ENCODE results near the gene CEP164.

CEP164 gene

DNA sequence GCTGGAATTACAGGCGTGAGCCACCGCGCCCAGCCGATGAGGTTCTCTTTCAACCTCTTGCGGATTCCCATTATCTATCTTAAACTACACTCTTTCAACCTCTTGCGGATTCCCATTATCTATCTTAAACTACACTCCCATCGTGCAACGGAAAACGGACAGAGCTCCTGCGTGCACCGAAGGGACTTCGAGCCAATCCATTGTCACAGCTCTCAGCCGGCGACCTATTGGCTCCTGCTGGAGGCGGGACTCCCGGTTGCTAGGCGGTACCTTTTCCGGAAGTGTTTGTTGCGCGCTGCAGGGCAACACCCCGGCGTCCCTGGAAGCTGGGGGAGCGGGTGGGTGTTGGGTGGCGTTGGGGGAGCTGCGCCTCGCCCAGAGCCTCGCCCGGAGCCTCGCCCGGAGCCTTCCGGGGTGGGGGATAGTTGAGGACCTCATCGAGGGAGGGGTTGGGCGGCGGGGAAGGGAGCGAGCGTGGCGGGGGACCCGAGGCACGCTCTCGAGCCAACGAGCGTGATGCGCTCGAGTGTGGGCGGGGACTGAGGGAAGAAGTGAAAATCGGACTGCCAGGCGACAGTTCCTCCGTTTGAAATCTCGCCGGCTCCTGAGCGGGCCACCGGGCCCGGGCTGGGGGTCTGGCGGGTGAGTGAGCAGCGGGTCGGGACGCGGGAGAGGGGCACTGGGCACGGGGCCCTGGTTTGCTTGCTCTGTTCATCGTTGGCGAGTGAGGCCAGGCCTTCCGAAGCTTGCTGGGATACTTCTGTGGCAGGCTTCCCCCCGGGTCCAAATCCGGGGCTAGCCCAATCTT, at the start of gene CEP164:
CEP164 (plus strand) TSS at position 288 of the 808 bp plus-strand sequence. CDS start 10,733 bp downstream, outside the sequence.
- DNase-seq: peak; percentile 94

DNA sequence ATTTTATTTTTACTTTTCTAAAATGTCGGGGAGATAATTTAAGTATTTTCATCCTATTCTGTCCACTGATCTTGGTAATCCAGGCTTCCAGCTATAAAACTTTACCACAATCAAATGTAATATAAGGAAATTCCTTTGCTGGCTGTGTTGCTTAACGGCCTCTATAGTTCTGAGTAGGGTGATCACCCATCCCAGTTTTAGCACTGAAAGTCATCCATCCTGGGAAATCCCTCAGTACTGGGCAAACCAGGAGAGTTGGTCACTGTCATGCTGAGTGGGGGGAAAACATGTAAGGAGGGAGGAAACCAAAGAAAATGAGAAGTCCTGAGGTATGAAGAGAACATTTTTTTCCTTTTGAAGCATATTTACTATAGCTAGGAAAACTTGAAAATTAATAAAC, 49.3 kb upstream of the CEP164 start:
- DNase-seq: no peak

DNA sequence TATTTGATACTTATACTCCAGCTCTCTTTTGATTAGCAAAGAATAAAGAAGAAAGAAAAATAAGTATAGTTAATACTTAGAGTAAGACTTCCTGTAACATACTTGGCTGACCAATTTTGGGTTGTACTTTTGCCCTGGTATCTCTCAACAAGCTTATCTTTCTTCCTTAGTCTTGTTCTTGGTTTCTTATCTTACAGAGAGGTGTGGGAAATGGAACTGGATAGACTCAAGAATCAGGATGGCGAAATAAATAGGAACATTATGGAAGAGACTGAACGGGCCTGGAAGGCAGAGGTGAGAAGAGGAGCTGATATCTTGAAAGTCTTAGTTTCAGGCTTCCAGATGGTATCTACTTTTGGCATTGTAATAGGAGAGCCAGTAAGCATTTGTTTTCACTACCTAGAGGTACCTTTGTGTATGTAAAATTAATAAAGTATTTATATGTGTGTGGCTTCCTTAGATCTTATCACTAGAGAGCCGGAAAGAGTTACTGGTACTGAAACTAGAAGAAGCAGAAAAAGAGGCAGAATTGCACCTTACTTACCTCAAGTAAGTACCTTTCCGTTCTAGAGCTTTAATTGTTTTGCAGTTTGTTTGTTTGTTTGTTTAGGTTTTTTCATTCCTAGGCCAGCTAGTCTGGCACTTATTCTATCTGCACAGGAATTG, 47.8 kb upstream of the CEP164 start:
- no peak for DNase-seq

DNA sequence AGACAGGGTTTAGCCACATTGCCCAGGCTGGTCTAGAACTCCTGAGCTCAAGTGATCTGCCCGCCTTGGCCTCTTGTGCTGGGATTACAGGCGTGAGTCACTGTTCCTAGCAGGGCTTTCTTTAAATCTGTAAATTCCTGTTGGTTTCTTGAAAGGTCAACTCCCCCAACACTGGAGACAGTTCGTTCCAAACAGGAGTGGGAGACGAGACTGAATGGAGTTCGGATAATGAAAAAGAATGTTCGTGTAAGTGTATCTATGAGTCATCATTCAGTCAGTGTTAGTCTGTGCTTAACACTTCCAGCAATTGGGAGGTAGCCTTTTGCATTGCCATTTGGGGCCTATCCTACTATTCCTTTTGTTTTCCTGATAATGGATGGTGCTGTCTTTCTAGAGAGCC, 46.5 kb upstream of the CEP164 start:
- DNase-seq: no peak

DNA sequence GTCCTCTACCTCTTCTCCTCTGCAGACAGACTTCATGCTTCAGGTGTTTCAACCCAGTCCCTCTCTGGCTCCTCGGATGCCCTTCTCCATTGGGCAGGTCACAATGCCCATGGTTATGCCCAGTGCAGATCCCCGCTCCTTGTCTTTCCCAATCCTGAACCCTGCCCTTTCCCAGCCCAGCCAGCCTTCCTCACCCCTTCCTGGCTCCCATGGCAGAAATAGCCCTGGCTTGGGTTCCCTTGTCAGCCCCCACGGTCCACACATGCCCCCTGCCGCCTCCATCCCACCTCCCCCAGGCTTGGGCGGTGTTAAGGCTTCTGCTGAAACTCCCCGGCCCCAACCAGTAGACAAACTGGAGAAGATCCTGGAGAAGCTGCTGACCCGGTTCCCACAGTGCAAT, 45.8 kb upstream of the CEP164 start:
- DNase-seq: no peak

DNA sequence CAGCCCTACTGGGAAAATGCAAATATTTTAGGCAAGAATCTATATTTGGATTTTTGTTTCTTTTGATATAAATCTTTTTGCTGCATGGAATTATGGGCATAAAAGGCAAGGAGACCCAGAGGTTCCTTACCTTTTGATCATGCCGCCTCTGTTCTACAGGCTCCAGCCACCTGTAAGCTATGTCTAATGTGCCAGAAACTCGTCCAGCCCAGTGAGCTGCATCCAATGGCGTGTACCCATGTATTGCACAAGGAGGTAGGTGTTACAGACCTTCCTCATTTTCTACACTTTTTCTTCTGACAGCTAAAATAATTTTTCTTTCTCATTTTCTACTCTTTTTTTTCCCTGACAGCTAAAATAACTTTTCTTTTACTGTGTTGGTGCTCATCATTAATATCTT, 44.7 kb upstream of the CEP164 start:
- no peak for DNase-seq

DNA sequence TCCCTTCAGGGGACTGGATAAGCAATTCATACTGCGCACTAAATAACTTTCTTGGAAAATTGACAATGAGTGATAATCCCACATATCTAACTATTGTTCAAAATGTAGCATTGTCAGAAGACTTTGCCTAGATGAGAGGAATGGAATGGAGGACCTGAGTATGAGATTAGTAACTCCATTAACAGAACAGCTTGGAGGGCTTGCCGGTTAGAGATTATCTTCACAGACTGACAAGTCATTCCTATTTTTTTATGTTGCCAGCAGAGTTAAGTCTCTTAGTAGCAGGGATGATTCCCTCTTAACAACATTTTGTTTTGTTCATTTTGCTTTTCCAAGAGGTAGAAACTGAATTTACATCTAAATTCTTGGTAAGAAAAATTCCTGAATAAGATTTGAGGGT, 43.6 kb upstream of the CEP164 start:
- DNase-seq: no peak

DNA sequence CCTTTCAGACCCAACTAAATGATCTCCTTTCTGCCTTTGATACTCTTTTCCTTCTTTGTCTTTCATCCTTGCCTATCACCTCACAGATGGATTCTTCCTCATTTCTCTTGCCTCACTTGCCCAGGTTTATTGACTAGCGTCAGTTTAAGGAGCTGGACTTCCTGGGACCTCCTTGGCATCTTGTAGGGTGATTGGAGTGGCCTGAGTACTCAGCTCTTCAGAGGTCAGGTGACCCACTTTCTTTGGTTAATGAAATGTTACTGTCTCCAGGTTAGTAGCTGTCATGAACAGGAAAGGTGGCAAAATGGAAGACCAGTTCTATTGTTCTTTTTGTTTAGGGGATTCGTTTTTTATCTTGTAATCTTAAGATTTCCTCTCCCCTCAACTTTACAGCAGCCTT, 41.1 kb upstream of the CEP164 start:
- no peak for DNase-seq

DNA sequence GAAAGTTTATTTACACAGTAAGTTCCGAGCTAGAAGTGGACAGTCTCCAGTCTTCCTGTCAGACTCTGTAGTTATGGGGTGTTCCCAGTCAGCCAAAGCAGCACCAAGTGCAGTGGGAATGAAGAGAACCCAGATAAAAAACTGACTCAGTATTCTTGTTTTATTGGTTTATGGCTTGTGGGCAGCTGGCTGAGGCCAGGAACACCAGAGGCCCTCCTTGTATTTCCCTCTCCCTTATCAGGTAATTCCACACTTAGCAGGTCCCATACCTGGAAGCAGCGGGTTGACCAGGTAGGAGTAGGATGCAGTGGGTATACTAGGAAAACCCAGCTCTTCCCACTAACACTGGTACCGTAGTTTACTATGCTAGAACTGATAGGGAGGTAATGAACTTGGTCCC, 40.0 kb upstream of the CEP164 start:
- DNase-seq: no peak

DNA sequence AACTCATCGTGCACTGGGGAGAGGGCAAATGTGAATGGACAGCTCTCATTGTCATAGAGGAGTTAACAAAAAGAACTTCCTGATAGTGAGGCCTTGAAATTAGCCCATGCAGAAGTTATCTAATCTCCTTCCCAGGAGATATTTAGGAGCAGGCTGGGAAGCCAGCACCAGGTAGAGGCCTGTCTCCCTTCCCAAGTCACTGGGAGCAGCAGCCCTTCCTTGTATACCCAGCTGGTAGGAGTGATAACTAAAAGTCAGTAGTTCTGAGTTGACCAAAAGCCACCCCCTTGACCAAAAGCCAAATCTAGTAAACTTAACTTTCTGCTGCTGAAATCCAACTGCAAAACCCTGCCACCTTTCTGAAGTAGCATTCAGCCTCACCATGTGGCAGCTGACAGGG, 37.9 kb upstream of the CEP164 start:
- DNase-seq: no peak

DNA sequence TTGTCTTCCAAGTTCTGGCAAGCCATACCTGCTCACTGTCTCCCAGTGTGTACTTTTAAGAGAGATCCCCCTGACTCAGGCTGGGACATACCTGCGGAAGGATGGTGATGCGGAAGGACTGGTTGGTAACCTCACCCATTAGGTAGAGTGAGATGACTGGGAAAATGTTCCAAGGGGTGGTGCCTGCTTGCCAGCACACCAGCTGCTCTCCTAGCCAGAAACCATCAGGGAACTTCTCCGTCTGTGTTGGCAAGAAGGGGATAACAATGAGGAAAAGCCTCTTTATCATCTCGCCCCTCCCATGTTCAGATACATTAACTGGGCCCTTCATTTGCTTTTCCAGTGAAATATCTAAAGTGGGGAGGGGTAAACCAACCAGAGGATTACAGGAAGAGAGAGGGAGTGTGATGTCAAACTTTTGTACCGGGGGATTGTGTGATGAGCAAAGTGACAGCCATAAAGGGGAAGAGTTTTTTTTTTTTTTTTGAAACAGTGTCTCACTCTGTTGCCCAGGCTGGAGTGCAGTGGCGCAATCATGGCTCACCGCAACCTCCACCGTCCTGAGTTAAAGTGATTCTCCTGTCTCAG, 36.8 kb upstream of the CEP164 start, which contains the start of gene BACE1-AS:
BACE1-AS (plus strand) TSS at position 538 of the 588 bp plus-strand sequence.
- no peak for DNase-seq

DNA sequence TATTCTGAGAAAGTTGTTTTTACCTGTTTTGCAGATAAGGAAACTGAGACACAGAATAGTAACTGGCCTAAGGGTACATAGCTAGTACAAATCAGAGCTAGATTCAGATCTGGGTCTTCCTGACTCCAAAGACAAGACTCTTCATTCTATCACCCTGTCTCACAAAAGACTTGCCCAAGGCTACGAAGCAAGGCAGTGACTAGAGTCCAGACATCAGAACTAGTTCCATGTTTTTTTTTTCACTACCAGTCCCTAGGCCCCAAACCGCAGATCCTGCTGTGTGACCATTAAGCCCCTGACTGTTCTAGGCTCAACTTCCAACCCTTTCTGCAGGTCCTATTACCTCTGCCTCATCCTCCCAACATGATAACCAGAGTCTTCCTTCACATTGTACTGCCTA, 35.0 kb upstream of the CEP164 start:
- DNase-seq: no peak

DNA sequence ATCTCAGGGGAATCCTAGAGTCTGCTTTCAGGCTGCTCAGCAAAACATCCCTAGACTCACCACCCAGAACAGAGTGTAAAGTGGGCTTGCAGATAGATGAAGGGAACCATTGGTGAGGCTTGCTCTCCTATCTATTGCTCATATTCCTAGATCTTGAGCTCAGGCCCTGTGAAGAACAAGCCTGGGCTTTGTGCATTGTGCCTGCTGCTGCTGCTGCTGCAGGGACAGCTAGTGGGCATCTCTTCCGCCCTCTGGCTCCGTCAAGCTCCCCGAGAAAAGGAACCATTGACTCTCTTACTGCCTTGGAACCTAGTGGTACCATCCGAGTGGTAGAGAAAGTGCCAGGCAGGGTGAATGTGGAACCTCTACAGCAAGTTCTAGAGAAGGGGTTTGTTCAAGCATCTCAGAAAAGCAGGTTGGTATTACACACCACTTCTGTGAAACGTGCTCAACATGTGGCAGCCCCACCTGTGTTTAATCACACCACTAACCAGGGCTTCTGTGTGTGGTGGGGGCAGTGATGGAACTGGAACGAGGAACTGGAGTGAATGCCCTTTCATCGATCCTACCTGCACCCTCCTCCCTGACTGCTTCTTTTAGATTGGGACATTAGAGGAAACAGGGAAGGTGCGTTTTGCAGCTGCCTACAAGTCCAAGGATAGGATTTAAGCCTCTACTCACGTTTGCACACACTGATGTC, 32.1 kb upstream of the CEP164 start:
- no peak for DNase-seq

DNA sequence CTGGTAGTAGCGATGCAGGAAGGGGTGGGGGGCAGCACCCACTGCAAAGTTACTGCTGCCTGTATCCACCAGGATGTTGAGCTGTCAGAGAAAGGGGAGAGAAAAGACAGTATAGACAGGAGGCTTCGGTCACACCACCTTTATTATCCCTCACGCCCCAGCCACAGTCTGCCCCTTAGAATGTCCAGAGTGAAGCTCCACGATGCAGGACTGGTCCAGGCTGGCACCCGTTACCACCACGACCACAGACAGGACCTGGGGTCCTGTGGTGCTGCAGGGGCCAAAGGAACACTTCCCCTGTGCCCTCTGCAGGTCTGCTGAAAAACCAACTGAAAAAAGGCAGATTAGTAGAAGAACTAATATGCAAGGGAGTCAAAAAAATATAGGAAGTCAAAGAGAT, 30.8 kb upstream of the CEP164 start:
- DNase-seq: no peak

DNA sequence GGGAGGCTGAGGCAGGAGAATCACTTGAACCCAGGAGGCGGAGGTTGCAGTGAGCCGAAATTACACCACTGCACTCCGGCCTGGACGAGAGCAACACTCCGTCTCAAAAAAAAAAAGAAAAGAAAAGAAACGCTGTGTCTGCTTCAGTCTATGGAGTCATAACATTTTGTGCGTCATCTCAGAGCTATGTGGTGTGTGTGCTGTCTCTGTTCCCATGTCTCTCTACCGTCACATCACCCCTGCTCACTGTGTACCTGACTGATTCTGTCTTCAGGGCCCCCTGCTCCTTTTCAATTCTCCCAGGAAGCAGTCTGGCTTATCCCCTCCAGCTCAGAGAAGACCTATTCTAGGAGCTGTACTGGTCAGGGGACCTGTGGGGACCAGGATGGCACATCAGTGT, 29.5 kb upstream of the CEP164 start:
- DNase-seq: no peak

DNA sequence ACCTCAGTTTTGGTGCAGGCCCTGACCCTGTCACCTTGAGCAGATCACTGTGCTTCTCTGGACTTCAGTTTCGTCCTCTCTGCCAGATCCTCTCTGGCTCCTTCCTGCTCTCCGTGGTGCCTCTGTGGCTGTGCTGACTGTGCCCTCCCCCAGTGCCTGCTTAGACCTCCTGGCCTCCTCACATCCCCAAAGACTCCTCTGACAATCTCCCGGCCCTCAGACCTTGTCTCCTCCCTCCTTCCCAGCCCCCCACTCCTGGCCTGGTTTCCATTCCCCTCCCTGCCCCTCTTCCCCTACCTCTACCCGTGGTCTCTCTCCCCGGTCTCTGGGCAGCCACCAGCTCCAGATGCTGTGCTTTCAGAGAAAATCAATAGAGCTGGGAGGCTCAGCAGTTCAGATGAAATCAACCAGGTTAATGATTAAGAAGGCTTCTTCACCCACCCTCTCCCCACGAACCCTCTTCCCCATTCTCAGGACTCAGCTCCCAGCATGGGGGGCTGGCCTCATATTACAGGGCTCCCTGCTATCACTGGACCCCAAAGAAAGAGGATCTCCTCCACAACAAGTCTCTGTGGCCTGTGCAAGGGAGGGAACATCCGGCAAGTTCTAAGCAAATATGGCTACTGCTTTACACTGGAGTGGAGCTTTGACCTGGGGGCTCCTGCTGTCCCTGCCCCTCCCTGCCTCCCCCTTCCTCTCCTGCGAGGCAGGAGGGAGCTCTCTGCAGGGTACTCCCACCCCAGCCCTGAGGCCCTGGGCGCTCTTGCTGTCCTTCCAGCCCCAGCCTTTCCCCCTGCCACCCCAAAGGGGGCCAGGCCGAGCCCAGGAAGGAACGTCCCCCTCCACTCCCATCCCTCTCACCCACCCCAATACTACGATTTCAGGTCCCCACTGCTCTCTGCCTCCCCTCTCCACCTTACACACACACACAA, 28.0 kb upstream of the CEP164 start:
- no peak for DNase-seq

DNA sequence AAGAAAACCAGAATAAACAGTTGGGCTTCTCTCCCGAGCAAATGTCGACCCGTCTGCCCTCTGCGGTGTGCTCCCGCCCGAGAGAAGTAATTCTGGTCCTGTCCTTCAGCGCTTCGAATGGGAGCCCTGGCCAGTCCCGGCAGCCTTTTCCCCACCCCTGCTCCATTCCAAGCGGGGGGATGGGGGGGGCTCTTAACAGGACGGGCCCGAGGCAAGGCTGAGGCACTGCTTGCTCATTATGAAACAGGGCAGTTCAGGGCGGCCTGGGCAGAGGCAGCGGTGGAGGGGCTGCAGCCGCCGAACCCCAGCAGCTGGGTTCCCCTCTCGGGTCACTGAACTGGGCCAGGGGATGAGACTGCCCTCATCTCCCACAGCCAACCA, 27.4 kb upstream of the CEP164 start:
- no peak for DNase-seq

DNA sequence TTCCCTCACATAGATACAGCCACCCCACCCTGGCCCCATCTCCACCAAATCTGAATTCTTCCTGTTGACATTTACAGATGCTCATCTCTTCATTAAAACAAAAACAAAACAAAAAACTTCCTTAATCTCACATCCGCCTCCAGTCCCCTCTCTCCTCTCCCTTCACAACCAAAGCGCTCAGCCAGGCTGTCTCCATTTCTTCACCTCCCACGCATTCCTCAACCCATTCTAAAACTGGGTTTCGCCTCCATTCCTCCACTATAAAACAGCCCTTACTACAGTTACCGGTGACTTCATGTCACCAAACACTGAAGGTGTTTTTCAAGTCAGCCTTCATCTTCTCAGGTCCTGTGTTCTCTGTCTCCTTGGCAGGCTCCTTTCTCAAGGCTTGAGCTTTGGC, 26.9 kb upstream of the CEP164 start:
- DNase-seq: no peak

DNA sequence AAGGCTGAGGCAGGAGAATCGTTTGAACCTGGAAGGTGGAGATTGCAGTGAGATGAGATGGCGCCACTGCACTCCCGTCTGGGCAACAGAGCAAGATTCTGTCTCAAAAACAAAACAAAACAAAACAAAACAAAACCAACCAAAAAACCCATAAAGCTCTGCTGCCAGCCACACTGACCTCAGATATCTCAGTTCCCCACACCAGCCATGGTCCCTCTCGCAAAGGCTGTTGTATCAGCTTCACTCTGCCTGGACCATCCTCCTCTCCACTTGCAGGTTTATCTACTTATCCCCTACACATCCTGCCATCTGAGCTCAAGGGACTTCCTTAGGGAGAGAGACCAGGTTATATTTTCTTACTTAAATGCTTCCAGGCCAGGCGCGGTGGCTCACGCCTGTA, 25.4 kb upstream of the CEP164 start:
- DNase-seq: no peak

DNA sequence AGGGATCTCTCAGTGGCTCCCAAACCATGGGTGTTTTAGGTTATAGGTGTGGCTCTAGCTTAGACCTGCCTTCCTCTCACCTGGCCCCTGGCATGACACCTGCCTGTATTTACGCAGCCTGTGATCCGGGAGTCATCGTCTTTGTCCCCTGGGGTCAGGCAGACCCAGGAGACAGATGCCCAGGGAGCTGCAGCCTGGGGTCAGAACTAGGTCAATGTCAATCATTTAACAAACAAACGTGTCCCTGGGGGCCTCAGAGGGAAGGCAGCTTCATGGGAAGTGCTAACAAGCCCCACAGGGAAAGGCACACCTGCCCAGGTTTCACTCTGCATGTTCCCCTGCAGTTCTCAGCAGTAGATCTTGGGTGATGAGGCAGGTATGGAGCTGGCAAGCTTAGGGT, 24.6 kb upstream of the CEP164 start:
- peak; percentile 78 for DNase-seq

DNA sequence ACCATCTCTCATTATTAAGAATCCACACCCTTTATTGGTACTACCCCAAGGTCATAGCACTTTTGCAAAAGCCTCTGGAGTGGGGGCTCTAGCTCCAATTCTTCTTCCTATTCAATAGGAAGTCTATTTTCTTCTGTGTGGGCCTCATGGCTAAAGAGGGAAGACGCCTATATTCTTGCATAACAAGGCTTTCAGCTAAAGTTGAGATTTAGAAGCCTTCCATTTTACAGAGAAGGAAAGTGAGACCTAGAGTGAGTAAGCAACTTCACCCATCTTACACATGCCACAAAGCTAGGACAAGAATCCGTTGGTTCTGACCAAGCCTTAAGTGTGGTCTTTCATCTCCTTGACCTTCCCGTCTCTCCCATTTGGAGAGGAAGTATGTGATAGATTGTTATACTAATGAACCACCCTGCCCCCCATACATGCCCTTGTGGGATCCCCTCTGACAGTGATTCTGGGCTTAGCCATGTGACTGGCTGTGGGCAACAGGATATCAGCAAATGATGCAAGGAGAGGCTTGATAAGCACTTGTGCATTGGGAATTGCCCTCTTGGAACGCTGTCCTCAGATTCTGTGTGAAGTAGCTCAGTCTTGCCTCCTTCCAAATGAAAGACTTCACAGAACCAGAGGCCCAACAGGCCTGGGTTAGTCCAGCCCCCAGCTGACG, 23.9 kb upstream of the CEP164 start:
- DNase-seq: no peak

DNA sequence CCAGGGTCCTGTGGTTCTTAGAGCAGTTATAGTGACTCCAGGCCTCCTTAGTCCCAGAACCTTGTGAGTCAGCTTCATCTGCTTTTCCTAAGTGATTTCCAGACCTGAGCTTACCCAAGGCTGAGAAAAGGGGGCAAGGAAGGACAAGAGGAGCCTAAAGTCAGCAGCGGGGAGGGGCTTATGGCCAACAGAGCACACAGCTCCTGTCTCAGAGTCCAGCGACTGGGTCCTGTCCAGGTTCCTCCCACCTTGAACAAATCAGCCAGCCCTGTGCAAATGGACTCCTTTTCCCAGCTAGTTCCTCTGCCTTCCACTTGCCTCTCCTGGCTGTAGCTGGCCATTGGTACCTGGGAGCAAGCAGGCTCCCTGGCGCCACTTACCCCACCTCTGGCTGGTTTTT, 22.5 kb upstream of the CEP164 start:
- DNase-seq: no peak
